Calu3 (cell line): Measurements from ENCODE around the gene LHPP. TPM values are rescaled to one million over a fixed set of nuclear protein-coding genes. Genes with fewer than 3 reads are reported as not detected.

ENCODE experiments used
- BruUV-seq: library from RNA; stranded (reverse); fragments of 400-500 nt; replicated peaks from 2 replicates; lab custom pipeline; 2021; lab: Mats Ljungman, UMichigan
- CTCF ChIA-PET: fragments of 300-600 bp; sonication (Branson Sonifier 250); formaldehyde crosslinking; loops from one replicate; lab custom pipeline; 2022; ENCODE audit warnings: antibody characterized with exemption; lab: Charles Lee
- DNase-seq: peaks from one replicate; pipeline ENCODE4 v3.0.0; 2022
- H3K27ac Mint-ChIP-seq: one replicate; pipeline ENCODE4 v1.8.0; 2022; ENCODE audit warnings: mixed read lengths; ENCODE audit not compliant: unreplicated experiment
- H3K27me3 Mint-ChIP-seq: one replicate; pipeline ENCODE4 v1.8.0; 2022; ENCODE audit warnings: mixed read lengths; ENCODE audit not compliant: unreplicated experiment
- H3K36me3 Mint-ChIP-seq: one replicate; pipeline ENCODE4 v1.8.0; 2022; ENCODE audit warnings: mild to moderate bottlenecking, moderate library complexity, mixed read lengths; ENCODE audit not compliant: insufficient read depth, unreplicated experiment
- H3K4me1 Mint-ChIP-seq: one replicate; pipeline ENCODE4 v1.8.0; 2022; ENCODE audit warnings: mild to moderate bottlenecking, low read depth, mixed read lengths; ENCODE audit not compliant: unreplicated experiment
- H3K4me3 Mint-ChIP-seq: one replicate; pipeline ENCODE4 v1.8.0; 2022; ENCODE audit warnings: mild to moderate bottlenecking, low read depth, moderate library complexity, mixed read lengths; ENCODE audit not compliant: unreplicated experiment
- H3K9me3 Mint-ChIP-seq: one replicate; pipeline ENCODE4 v1.8.0; 2022; ENCODE audit warnings: low read depth, mixed read lengths; ENCODE audit not compliant: unreplicated experiment
- CTCF ChIP-seq: fragments of 200-600 bp; IDR thresholded peaks from one replicate; pipeline ENCODE4 v1.8.0; 2022; ENCODE audit warnings: antibody characterized with exemption; ENCODE audit not compliant: unreplicated experiment
- intact Hi-C: fragments of 100-400 bp; cut with micrococcal nuclease; formaldehyde crosslinking; loops from one replicate; pipeline ENCODE4 v1.10.0; 2022; ENCODE audit not compliant: unreplicated experiment
- total RNA-seq: library from RNA; stranded (reverse); gene quantifications from 2 replicates; pipeline ENCODE4 v1.2.3, GENCODE V29; 2022

Gene LHPP
- total RNA-seq, 1 experiment from 2014 or later = 12.0 TPM

- Mint-ChIP-seq H3K36me3 (no peaks in the 10 kb centered on the region), H3K27me3 (no peaks in the 10 kb centered on the region), H3K4me1 (peaks cover 10% of the 10 kb centered on the region), H3K4me3 (no peak overlapping the region), H3K9me3 (no peaks in the 10 kb centered on the region), H3K27ac (no peak overlapping the region)
- no TSS peak for BruUV-seq
- CTCF ChIA-PET = no interaction called here
- no peak for DNase-seq
- intact Hi-C loops = no loop called here
- no peak for TF ChIP-seq CTCF
Measured at GRCh38 chr10:124642088-124642710, 180.6 kb downstream of the LHPP start.

- H3K4me3 Mint-ChIP-seq = no peak overlapping the region
- CTCF ChIA-PET = interaction anchor here (0.8 kb wide), 1 partner anchor 16 kb away, joined by 3 read pairs; no protein-coding TSS in a partner anchor
- H3K27ac Mint-ChIP-seq = no peak overlapping the region
- intact Hi-C loops = no loop called here
- H3K4me1 Mint-ChIP-seq = peaks cover 10% of the 10 kb centered on the region
- DNase-seq = no peak
- no peak for TF ChIP-seq CTCF
- H3K36me3 Mint-ChIP-seq = no peaks in the 10 kb centered on the region
- no peaks in the 10 kb centered on the region for H3K27me3 Mint-ChIP-seq
- H3K9me3 Mint-ChIP-seq = no peaks in the 10 kb centered on the region
- BruUV-seq = no TSS peak
Measured at GRCh38 chr10:124643330-124644009, 181.8 kb downstream of the LHPP start.

- TF ChIP-seq CTCF = no peak
- no peak overlapping the region for H3K27ac Mint-ChIP-seq
- no peak for DNase-seq
- no peak overlapping the region for H3K4me3 Mint-ChIP-seq
- CTCF ChIA-PET = no interaction called here
- H3K9me3 Mint-ChIP-seq = no peaks in the 10 kb centered on the region
- H3K4me1 Mint-ChIP-seq = peaks cover 10% of the 10 kb centered on the region
- no peaks in the 10 kb centered on the region for H3K27me3 Mint-ChIP-seq
- intact Hi-C loops = no loop called here
- no peaks in the 10 kb centered on the region for H3K36me3 Mint-ChIP-seq
- BruUV-seq = no TSS peak
Measured at GRCh38 chr10:124644236-124644635, 182.6 kb downstream of the LHPP start.

GRCh38 chr10:124644771-124645415 is 183.3 kb downstream of the LHPP start:
- Mint-ChIP-seq H3K4me1 (peaks cover 10% of the 10 kb centered on the region), H3K36me3 (no peaks in the 10 kb centered on the region), H3K27me3 (no peaks in the 10 kb centered on the region), H3K27ac (no peak overlapping the region), H3K9me3 (no peaks in the 10 kb centered on the region), H3K4me3 (no peak overlapping the region)
- intact Hi-C loops = no loop called here
- BruUV-seq = no TSS peak
- CTCF ChIA-PET = no interaction called here
- DNase-seq = no peak
- no peak for TF ChIP-seq CTCF
